HG03354 (cell line): ENCODE results near the gene CD44.
"Not testable (repeated sequence)": the region's sequence is repeated elsewhere in the genome, so short reads cannot be mapped to it uniquely, and the experiment has no call there.

Experiments used
- ATAC-seq: cut with Tn5 transposase; IDR thresholded peaks from one replicate; pipeline ENCODE4 v1.9.1; 2021; ENCODE audit warnings: mild to moderate bottlenecking; ENCODE audit not compliant: unreplicated experiment, poor library complexity, severe bottlenecking

CD44 gene

DNA sequence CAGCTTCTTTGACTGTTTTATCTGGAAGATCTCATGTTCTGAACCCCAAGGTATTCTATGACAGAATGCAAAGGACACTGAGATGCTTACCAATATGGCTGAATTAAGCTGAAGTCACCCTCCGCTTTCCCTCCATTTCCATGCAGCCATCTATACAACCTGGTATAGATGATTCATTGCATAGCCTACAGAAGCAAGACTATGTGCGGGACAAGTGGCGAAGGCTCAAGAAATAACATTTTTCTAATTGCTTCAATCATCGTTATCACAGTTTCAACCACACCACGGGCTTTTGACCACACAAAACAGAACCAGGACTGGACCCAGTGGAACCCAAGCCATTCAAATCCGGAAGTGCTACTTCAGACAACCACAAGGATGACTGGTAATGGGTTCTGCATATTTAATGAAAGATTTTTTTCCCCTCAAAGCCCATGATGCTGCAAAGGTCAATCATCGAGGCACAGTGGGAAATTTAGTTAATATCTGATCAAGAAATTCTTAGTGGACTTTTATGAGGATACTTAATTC lies 61.9 kb downstream of the CD44 start:
- no peak for ATAC-seq

DNA sequence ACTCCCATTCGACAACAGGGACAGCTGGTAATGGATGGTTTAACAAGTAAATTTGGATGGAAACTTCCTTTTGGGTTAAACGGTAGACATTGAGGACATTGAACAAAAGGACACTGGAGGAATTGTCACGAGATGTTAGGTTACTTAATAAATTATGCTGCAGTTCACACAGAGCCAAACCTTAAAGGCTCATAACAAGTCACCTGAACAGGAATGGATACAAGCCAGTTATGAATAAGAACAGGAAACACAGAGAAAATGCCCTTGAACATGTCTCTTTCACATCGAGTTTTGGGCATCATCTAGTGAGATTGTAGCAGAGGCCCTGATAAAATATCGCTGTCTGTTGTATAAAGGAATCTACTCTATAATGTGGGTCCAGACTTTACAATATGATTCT lies 65.6 kb downstream of the CD44 start:
- ATAC-seq, result no peak

DNA sequence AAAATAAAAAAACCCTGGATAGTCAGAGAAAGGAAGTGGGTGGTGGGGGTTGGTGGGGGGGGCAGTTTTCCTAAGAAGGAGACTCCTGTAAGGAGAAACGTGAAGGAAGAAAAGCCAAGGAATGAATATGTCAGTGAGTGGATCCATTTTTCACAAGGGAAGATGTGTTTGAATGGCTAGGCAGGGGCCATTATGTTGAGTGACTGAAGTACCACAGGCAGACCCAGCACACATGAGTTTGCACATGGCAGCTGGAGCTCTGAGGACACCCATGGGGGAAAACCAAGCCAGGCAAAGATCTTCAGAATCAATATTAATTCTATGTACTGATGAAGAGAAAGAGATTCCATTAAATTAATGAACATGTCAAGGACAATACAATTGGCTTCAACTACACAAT lies 67.6 kb downstream of the CD44 start:
- no peak for ATAC-seq

DNA sequence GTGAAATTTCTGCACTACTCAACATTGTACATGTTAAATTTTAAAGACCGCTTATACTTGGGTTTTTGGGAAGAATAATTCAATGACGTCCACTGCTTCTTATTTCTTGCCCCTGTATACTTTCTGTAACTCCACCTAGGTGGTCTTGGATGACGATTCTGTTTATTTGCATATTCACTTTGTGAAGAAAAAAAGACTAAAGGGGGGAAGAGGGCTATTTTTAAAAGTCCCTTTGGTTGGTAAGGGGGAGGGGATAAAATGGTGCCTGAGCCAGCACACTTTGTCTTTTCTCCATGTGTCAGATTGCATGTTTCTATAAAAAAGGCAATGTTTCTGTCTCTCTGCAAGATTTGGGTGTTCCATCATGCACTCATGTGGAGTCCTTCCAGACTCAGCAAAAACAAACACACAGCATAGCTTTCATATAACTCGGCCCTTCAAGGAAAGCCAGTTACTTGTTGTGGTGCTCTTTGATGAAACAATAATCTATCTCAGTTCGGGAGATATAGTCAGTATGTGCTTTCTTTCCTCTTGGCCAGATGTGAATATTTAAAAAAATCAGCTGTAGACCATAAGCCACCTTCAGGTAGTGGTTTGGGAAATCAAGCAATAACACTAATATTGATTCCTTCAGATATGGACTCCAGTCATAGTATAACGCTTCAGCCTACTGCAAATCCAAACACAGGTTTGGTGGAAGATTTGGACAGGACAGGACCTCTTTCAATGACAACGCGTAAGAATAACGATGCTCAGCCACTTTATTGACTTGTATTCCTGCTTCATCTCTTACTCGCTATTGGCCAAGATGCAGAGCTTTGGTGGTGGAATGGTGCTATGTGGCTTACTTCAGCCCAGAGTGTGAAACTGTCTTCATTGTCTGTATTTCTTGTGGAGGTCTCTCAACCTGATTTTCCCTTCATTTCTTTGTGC lies 68.8 kb downstream of the CD44 start:
- ATAC-seq, result no peak

DNA sequence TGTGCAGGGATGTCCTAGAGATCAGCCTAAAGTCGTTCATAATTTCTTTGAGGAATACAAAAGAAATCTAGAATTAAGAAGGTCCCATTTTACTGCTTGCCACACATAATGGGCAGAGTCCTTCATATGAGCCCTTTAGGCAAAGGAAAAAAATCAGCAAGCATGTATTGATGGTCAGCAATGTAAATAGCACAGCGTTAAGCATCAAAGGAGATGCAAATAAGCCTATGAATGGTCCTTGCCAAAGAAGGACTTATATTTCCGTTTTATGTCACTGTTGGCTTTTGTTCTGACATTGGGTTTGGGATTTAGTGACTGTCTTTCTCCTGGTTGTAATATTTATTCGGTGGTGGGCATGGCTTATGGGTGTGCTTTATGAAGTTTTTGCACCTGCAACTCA lies 69.8 kb downstream of the CD44 start:
- no peak for ATAC-seq

DNA sequence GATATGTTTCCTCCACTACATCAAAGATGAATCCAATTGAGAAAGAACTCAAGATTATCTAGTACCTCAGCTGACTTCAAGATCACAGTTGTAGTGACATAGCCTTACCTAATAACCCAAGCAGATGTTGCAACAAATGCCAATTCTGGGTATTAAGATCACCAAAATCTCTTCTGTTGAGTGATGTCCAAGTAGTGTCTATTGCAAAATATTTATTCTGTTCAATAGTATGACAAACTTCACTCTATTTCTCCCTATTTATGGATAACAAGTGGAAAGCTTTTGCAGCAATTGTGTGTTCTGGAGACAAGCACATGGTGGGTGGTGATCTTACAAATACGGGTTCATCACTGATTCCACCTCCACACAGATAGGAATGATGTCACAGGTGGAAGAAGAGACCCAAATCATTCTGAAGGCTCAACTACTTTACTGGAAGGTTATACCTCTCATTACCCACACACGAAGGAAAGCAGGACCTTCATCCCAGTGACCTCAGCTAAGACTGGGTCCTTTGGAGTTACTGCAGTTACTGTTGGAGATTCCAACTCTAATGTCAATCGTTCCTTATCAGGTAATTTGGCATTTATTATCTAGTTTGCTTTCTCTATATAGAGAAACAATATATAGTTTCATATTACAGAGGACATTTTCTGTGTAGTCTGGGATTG lies 72.0 kb downstream of the CD44 start:
- ATAC-seq, result no peak

DNA sequence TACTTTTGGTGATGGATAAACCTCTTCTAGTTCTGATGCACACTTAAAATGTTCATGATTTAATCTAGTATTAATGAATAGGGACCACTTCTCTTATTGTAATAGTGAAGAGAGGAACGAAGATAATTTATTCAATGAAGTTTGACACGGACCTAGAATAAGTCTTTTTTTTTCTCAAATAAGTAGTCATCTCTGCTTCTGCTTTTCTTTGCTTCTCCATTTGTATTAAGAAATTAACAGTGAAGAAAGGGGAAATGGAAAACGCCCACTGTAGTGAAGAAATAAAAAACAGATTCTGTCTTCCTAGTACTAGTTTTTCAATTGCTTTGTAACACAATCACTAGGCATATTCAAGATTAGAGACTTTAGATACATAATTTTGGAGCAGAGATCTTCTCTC lies 73.0 kb downstream of the CD44 start:
- no peak for ATAC-seq

DNA sequence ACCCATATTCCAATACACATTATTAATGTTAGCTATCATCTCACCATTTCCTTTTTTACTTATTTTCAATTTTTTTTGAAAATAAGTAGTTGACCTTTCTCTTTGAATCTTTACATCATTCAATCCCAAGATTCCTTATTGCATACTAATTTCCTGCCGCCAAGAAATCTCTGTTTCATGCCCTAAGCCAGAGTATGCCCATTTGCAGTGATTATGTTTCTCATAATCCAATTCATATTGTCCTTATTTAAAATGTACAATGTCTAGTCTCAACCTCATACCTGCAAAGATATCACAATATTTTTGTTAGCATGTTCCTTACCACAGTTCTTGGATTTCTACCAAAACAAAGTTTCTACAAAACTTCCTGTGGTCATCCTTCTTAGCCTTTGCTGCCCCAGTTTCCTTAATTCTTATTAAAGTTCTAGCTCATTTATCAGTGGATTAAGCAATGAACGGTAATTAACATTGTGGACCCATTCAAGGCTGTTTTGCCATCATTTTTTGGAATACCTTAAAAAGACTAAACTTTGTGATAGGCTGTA lies 75.3 kb downstream of the CD44 start:
- ATAC-seq, result no peak

DNA sequence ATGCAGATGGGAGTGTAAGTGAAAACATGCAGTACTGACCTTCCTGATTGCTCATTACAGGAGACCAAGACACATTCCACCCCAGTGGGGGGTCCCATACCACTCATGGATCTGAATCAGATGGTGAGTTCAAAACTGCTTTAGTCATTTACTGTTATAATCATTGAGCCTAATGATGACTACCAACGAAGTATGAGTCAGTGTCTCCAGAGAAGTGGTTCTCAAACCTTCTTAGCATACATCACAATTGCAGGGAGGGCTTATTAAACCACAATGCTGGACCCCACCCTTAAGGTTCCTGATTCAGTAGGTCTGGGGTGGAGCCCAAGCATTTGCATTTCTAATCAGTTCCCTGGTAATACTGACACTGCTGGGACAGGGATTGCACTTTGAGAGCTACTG lies 75.8 kb downstream of the CD44 start:
- ATAC-seq, result no peak

DNA sequence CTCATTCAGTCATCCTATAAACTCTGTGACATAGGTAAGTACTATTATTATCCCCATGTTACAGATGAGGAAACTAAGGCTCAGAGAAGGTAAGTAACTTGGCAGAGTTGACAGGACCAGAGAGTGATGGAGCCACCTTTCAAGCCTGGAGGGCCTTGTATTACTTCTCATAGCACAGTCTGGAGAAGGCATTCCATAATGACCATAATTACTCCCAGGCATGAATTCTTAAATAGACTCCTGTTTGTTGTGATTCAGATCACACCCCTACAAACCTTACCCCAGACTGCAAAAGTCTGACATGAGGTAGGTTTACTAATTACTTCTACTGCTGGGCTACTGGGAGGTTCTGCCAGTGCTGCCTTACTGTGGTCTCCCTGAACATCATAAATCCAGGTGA lies 77.0 kb downstream of the CD44 start:
- no peak for ATAC-seq

DNA sequence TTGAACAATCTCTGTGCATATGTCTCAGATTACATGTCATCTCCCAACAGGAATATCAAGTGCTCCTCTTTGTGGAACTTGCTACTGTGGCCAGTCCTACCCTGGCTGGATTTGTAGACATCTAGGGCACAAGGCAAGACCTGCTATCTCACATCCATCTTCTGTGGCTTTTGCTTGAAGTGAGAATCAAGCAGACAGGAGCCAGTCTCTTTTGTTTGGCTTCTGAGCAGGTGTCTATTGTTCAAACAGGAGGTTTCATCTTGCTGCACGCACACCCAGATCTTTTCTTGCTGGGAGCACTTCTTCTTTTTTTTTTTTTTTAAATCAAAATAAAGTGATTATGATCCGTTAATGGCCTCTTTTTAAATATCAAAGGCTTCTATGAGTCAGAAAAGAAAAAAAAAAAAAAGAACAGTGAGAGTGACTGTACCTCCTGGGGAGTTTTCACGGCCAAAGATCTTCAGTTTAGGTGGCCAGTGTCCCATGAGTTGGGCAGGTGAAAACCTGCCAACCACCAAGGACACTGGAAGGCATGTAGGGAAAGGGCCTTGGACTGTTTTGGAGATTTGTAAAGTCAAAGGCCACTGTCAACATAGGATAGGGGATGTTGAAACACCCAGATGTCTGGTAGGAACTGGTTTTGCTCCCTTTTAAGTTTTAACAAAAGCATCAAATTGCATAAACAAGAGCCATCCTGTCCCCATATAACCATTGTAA lies 78.1 kb downstream of the CD44 start:
- no peak for ATAC-seq

DNA sequence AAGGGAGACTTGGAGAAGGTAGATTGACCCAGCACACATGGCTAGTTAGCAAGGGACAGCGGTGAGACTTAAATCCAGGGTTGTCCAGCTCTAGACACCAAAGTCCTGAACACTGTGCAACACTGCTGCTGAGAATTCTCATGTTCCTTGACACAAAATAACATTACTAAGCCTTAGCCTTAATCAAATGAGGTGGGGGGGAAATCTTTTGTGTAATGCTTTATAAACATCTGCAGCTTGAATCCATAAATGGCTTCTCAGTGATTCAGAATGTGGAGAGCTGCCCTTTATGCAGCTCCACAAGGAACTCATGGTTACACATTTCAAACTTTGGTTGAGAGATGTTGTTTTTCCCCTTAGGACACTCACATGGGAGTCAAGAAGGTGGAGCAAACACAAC lies 80.0 kb downstream of the CD44 start:
- ATAC-seq, result no peak

DNA sequence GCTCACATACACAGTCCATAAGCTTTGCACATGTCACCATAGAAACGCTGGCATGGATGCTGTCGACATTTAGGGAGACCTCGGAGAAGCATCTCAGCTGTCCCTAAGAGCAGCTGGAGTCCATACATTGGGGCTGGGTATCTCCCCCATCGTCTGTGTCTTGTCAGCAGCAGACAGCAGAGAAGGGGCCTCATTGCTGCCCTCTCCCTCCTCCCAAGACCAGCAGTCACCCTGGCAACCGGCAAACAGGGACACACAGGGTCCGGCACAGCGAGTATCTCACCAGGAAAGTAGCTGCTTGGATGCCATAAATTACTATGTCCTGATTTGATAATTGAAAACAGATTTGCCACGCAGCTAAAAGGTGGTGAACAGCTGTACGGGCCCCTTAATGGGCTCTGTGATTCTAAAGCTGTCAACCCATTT lies 84.4 kb downstream of the CD44 start:
- ATAC-seq, result no peak

DNA sequence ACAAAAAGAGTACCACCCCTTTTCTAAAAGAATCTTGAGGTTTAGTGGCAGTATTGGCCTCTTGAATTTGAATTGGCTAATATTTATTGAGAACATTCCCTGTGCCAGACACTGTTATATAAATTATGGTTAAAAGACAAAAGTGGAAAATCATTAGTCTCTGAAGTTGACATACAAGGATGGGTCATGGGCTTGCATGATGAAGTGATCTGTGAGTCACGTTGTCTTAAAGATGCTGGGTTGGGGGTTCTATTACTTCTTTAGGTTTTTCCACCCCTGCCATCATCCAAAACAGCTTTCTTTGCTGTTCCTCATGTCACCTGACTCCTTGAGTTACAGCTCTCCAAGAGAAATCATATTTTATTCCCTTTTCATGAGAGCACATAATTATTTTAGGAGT lies 85.0 kb downstream of the CD44 start:
- ATAC-seq, result no peak

DNA sequence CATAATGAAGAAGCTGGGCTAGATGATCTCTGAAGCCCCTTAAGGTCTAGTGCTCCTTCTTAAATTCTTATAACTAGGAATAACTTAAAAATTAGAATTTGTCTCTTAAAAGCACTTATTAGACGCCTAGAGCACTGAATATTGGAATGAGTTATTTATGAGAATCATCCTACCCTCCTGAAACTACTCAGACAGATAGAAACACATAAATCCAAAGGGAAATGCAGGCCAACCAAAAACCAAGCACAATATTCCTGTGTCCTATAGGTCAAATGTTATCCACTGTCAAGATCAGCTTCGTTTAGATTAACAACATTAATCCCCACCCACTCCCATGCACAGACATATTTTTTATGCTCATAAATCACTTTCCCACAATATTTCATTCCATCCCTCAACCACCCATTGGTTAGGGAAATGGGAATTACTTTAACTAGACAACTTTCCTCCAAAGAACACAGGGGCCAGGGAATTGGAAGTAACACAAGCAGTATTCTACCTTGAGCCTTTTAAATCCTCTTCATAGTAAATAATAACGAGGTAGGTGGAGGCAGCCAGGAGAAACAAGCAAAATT lies 87.1 kb downstream of the CD44 start:
- ATAC-seq, result no peak

DNA sequence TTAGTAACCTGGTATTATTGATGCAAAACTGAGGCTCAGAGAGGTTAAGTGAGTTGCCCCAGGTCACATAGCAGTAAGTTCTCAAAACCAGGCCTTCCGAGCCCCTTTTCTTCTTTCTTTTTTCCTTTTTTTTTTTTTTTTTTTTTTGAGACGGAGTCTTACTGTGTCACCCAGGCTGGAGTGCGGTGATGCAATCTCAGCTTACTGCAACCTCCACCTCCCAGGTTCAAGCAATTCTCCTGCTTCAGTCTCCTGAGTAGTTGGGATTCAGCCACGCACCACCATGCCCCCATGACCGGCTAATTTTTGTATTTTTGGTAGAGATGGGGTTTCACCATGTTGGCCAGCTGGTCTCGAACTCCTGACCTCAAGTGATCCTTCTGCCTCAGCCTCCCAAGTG lies 87.8 kb downstream of the CD44 start:
- ATAC-seq, result not testable (repeated sequence)

DNA sequence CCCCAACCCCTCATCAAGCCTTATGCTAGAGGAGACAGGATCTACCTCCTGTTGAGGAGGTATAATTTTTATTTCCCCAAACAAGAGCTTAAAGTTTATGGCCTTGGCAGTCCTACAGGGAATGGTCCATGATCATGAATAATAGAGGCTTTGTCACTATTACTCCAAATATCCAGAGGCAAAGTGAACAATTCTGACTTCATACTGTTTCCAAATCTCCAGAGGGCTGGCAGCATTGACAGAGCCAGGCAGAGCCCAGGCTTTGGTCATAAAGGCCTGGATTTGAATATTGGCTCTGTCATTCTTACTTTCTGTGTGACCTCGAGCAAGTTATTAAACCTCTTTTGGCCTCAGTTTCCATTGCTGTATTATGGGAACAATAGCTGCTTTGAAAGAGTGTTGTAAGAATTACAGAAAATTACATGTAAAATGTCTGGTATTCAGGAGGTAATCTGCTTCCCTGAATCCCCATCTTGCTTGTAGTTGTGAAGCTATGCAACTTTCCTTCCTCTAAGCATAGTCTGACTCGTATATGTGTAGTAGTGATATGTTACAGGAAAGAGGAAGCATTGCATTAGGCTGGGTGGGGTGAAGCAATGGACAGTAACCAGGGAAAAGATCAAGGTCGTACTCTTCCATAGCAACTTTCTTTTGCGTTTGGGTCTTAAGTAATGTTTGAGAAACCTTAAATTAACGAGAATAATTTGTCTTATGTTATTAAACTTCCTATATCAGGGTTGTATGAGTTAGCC lies 88.8 kb downstream of the CD44 start:
- no peak for ATAC-seq

DNA sequence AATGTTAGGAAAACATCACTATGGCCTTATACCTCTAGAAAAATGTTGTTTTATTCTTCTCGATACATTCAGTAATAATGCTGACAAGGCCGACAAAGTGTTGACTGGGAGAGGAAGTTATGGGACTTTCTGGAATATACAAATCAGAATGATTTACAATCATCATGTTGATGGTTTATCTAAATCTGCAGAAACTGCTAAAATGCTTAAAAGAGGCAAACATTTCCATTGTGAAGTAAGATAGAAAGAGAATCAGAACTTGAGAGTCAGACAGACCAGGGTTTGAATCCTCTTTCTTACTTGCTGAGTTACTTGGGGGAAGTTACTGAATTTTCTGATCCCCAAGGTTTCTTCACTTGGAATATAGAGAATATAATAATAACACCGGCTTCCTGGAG lies 89.4 kb downstream of the CD44 start:
- ATAC-seq, result no peak

DNA sequence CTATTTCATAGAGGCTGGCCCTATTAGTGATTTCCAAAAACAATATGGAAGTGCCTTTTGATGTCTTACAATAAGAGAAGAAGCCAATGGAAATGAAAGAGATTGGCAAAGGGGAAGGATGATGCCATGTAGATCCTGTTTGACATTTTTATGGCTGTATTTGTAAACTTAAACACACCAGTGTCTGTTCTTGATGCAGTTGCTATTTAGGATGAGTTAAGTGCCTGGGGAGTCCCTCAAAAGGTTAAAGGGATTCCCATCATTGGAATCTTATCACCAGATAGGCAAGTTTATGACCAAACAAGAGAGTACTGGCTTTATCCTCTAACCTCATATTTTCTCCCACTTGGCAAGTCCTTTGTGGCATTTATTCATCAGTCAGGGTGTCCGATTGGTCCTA lies 91.4 kb downstream of the CD44 start:
- no peak for ATAC-seq
